22Rv1 (cell line): ENCODE measurements around the gene KL.

Experiments used
- CTCF ChIP-seq: fragments of 450-650 bp; IDR thresholded peaks from 2 replicates; pipeline ENCODE4 v1.5.1; 2017; ENCODE audit warnings: mild to moderate bottlenecking
- ZFX ChIP-seq: fragments of 450-650 bp; IDR thresholded peaks from 2 replicates; pipeline ENCODE4 v1.6.1; 2017; ENCODE audit warnings: antibody characterized with exemption, borderline replicate concordance

- TF ChIP-seq CTCF: no peak
- TF ChIP-seq ZFX: no peak
These were observed 50.1 kb downstream of the KL start for GRCh38 chr13:33066329-33066728.
